Activated CD8-positive, alpha-beta memory T cell treated with anti-CD3 and anti-CD28 coated beads, Interleukin-2, amount 50 U/mL, for 24 hours (primary cell): ENCODE results near the gene C12orf56.
A peak's percentile ranks its signal among the peaks of the same experiment; 100 is the strongest.
"Not testable (repeated sequence)": the region's sequence is repeated elsewhere in the genome, so short reads cannot be mapped to it uniquely, and the experiment has no call there.

Source experiments
- DNase-seq: peaks from one replicate; pipeline ENCODE4 v3.0.0-alpha.2; 2020; ENCODE audit errors: extremely low read depth

C12orf56 gene

GRCh38 chr12:64232196-64232595, 158.4 kb downstream of the C12orf56 start:
- no peak for DNase-seq

- no peak for DNase-seq
Measured at GRCh38 chr12:64229796-64230195, 160.8 kb downstream of the C12orf56 start.

- no peak for DNase-seq
Measured at GRCh38 chr12:64229240-64229639, 161.3 kb downstream of the C12orf56 start.

- no peak for DNase-seq
Measured at GRCh38 chr12:64225626-64226025, 164.9 kb downstream of the C12orf56 start.

GRCh38 chr12:64222009-64222765, 168.4 kb downstream of the C12orf56 start, which contains the start of gene KICS2:
Gene KICS2, minus strand, starts transcription at chr12:64222296. Its CDS starts 59 bp downstream, at chr12:64222237.
- DNase-seq: peak; percentile 63

GRCh38 chr12:64221651-64222008, 168.9 kb downstream of the C12orf56 start:
- DNase-seq: peak; percentile 15

- DNase-seq: no peak
Measured at GRCh38 chr12:64220046-64220445, 170.5 kb downstream of the C12orf56 start.

- no peak for DNase-seq
Measured at GRCh38 chr12:64219145-64219544, 171.4 kb downstream of the C12orf56 start.

- no peak for DNase-seq
Measured at GRCh38 chr12:64218597-64218996, 172.0 kb downstream of the C12orf56 start.

- not testable (repeated sequence) for DNase-seq
Measured at GRCh38 chr12:64217643-64218042, 172.9 kb downstream of the C12orf56 start.

GRCh38 chr12:64216239-64216638, 174.3 kb downstream of the C12orf56 start:
- no peak for DNase-seq
